Right lobe of liver (tissue), 6 donors: ENCODE results near the gene TNIK. TPM values are rescaled to one million over a fixed set of nuclear protein-coding genes. Genes with fewer than 3 reads are reported as not detected.

ENCODE experiments used
- ATAC-seq, 4 donors: fragments of 200-7000 bp; cut with Tn5 transposase; one replicate each; pipeline ENCODE4 v1.9.1; 2020; ENCODE audit warnings: mild to moderate bottlenecking in 4 of 4, moderate library complexity in 4 of 4
- DNase-seq, 3 donors: peaks; one replicate each; pipeline ENCODE4 v3.0.0-alpha.2; 2020
- H3K27ac ChIP-seq, 3 donors: fragments of 200-600 bp; one replicate each; pipeline ENCODE4 v1.8.0; 2022
- H3K27me3 ChIP-seq, 2 donors: fragments of 200-600 bp; one replicate each; pipeline ENCODE4 v1.8.0; 2022
- H3K36me3 ChIP-seq, 4 donors: fragments of 200-600 bp; sonication (generic) in 1 of 4; one replicate each; pipeline versions ENCODE4 v1.5.1 to v1.8.0; 2017 to 2022; ENCODE audit warnings: control low read depth in 1 of 4
- H3K4me1 ChIP-seq, 4 donors: fragments of 200-600 bp; sonication (generic) in 1 of 4; one replicate each; pipeline versions ENCODE4 v1.5.1 to v1.8.0; 2017 to 2022; ENCODE audit warnings: control low read depth in 1 of 4
- H3K4me3 ChIP-seq, 3 donors: fragments of 200-600 bp; one replicate each; pipeline ENCODE4 v1.8.0; 2022
- H3K9me3 ChIP-seq, 4 donors: fragments of 200-600 bp; sonication (generic) in 1 of 4; one replicate each; pipeline versions ENCODE4 v1.5.1 to v1.8.0; 2017 to 2022; ENCODE audit warnings: control low read depth in 1 of 4
- CTCF ChIP-seq, 4 donors: fragments of 200-600 bp in 3 of 4; fragments of 450-650 bp in 1 of 4; IDR thresholded peaks; one replicate each; pipeline versions ENCODE4 v1.5.1 to v1.8.0; 2016 to 2022; ENCODE audit warnings: antibody characterized with exemption in 4 of 4, mild to moderate bottlenecking in 2 of 4
- POLR2A ChIP-seq: fragments of 450-650 bp; IDR thresholded peaks from one replicate; pipeline ENCODE4 v1.6.1; 2017; ENCODE audit warnings: antibody characterized with exemption, mild to moderate bottlenecking
- WGBS: methylation state at CpG from one replicate; pipeline ENCODE4 v1.1.6; 2018; ENCODE audit warnings: low coverage, low lambda C conversion rate; ENCODE audit not compliant: insufficient coverage; ENCODE audit errors: missing lambda C conversion rate; 5-methylcytosine and 5-hydroxymethylcytosine counted together
- intact Hi-C, 2 donors: fragments of 100-400 bp; cut with DNase I; formaldehyde crosslinking; loops; one replicate each; pipeline versions ENCODE4 v1.11.2 to v1.14.1; 2022
- total RNA-seq, 6 experiments: library from RNA; depleted of rRNA in 2 of 6; stranded (reverse); fragments of >200 nt in 2 of 6; fragmentation: NEBNext Ultra II Directional in 3 of 6; extraction: Animal tissue kit (Norgen Biotek cat#: 25700) in 3 of 6; gene quantifications; one replicate each; pipeline versions ENCODE4 v1.1.0 to v1.2.4, GENCODE V29; 2016 to 2023
- donor health status: DM: no; HTN: yes; CAD: no.
- donor health status: DM: no; HTN: no; CAD: no.
- donor health status: DM: no; HTN: no; CAD: no.
- donor health status: DM: no; HTN: yes; CAD: no.
- donor health status: DM: no; HTN: yes; CAD: no.

Gene TNIK
- total RNA-seq, 6 experiments from 2014 or later, result 5.2 to 8.0 (median 6.8) TPM

- no peaks in the 10 kb centered on the region for H3K27me3 ChIP-seq
- H3K4me3 ChIP-seq, result no peak overlapping the region
- no peak for TF ChIP-seq CTCF (IDR thresholded peaks at IDR 0.05)
- H3K27ac ChIP-seq, result no peak overlapping the region
- no peaks in the 10 kb centered on the region for H3K4me1 ChIP-seq
- no peaks in the 10 kb centered on the region for H3K9me3 ChIP-seq
- peaks cover 0 to 2% (median 0%) of the 10 kb centered on the region in 4 donors for H3K36me3 ChIP-seq
- ATAC-seq (no peak), DNase-seq (no peak)
- intact Hi-C loops, result no loop called here
- 100% methylated on average over 1 of the region's 1 CpG for WGBS
Measured at GRCh38 chr3:171127611-171128010, 332.6 kb downstream of the TNIK start.

- DNase-seq (no peak), ATAC-seq (no peak)
- no peak overlapping the region for H3K27ac ChIP-seq
- H3K4me1 ChIP-seq, result no peaks in the 10 kb centered on the region
- no peaks in the 10 kb centered on the region for H3K9me3 ChIP-seq
- no peaks in the 10 kb centered on the region for H3K27me3 ChIP-seq
- WGBS, result 95% methylated on average over 7 of the region's 7 CpGs
- TF ChIP-seq CTCF (IDR thresholded peaks at IDR 0.05) (no peak), POLR2A (no peak)
- intact Hi-C loops, result no loop called here
- H3K4me3 ChIP-seq, result no peak overlapping the region
- H3K36me3 ChIP-seq, result peaks cover 0 to 2% (median 0%) of the 10 kb centered on the region in 4 donors
Measured at GRCh38 chr3:171126478-171127209, 333.6 kb downstream of the TNIK start.

GRCh38 chr3:171125010-171125409 is 335.2 kb downstream of the TNIK start:
- H3K36me3 ChIP-seq, result peaks cover 0 to 2% (median 0%) of the 10 kb centered on the region in 4 donors
- H3K4me1 ChIP-seq, result no peaks in the 10 kb centered on the region
- intact Hi-C loops, result no loop called here
- no peak overlapping the region for H3K4me3 ChIP-seq
- TF ChIP-seq CTCF (IDR thresholded peaks at IDR 0.05) (no peak), POLR2A (no peak)
- ATAC-seq (no peak), DNase-seq (no peak)
- H3K27me3 ChIP-seq, result no peaks in the 10 kb centered on the region
- no peaks in the 10 kb centered on the region for H3K9me3 ChIP-seq
- H3K27ac ChIP-seq, result no peak overlapping the region
- 63% methylated on average over 1 of the region's 1 CpG for WGBS

- no peak overlapping the region for H3K4me3 ChIP-seq
- H3K27me3 ChIP-seq, result no peaks in the 10 kb centered on the region
- DNase-seq (no peak), ATAC-seq (no peak)
- no peak overlapping the region for H3K27ac ChIP-seq
- intact Hi-C loops, result no loop called here
- no peaks in the 10 kb centered on the region for H3K4me1 ChIP-seq
- TF ChIP-seq POLR2A, result no peak
- TF ChIP-seq CTCF (IDR thresholded peaks at IDR 0.05), result no peak
- H3K9me3 ChIP-seq, result no peaks in the 10 kb centered on the region
- peaks cover 0 to 2% (median 0%) of the 10 kb centered on the region in 4 donors for H3K36me3 ChIP-seq
Measured at GRCh38 chr3:171123915-171124314, 336.3 kb downstream of the TNIK start.

- ATAC-seq (no peak), DNase-seq (no peak)
- no peaks in the 10 kb centered on the region for H3K4me1 ChIP-seq
- H3K9me3 ChIP-seq, result no peaks in the 10 kb centered on the region
- H3K4me3 ChIP-seq, result no peak overlapping the region
- no peaks in the 10 kb centered on the region for H3K27me3 ChIP-seq
- H3K36me3 ChIP-seq, result peaks cover 0 to 2% (median 0%) of the 10 kb centered on the region in 4 donors
- intact Hi-C loops, result no loop called here
- TF ChIP-seq POLR2A (no peak), CTCF (IDR thresholded peaks at IDR 0.05) (no peak)
- WGBS, result 56% methylated on average over 2 of the region's 2 CpGs
- no peak overlapping the region for H3K27ac ChIP-seq
Measured at GRCh38 chr3:171122861-171123260, 337.3 kb downstream of the TNIK start.
